Fibroblast of lung (primary cell): ENCODE results near the gene CCDC197. TPM values are rescaled to one million over a fixed set of nuclear protein-coding genes. Genes with fewer than 3 reads are reported as not detected.

Source experiments
- DNase-seq, 2 donors: peaks; one replicate each; pipeline versions ENCODE4 v3.0.0 to v3.0.0-alpha.2; 2010; ENCODE audit warnings: low read depth in 2 of 2
- H2AFZ ChIP-seq: 2 replicates; pipeline ENCODE4 v1.5.1; 2012; ENCODE audit warnings: low read length, control low read depth, inconsistent platforms
- H3K27ac ChIP-seq: 2 replicates; pipeline ENCODE4 v1.5.1; 2011; ENCODE audit warnings: low read length, control low read depth; ENCODE audit not compliant: insufficient read depth
- H3K27me3 ChIP-seq: 2 replicates; pipeline ENCODE4 v1.5.1; 2011; ENCODE audit warnings: mild to moderate bottlenecking, low read length; ENCODE audit not compliant: control insufficient read depth, insufficient read depth
- H3K36me3 ChIP-seq: 2 replicates; pipeline ENCODE4 v1.5.1; 2011; ENCODE audit warnings: low read length; ENCODE audit not compliant: control insufficient read depth, insufficient read depth
- H3K4me1 ChIP-seq: 2 replicates; pipeline ENCODE4 v1.5.1; 2011; ENCODE audit warnings: low read length; ENCODE audit not compliant: control insufficient read depth, insufficient read depth; ENCODE audit errors: extremely low read depth
- H3K4me2 ChIP-seq: 2 replicates; pipeline ENCODE4 v1.5.1; 2011; ENCODE audit warnings: low read length, control low read depth; ENCODE audit not compliant: insufficient read depth; ENCODE audit errors: extremely low read depth
- H3K4me3 ChIP-seq, 4 experiments: fragments of 200-600 bp in 1 of 4; sonication (generic) in 1 of 4; replicated peaks in 1 of 4; 2 replicates each; pipeline ENCODE4 v1.5.1; 2011 to 2016; ENCODE audit warnings: low read length in 4 of 4, low read depth in 3 of 4, mild to moderate bottlenecking in 3 of 4, control low read depth in 2 of 4, inconsistent platforms in 1 of 4, mixed read lengths in 1 of 4; ENCODE audit not compliant: insufficient read depth in 1 of 4; ENCODE audit errors: control extremely low read depth in 1 of 4
- H3K79me2 ChIP-seq: 2 replicates; pipeline ENCODE4 v1.5.1; 2012; ENCODE audit warnings: mild to moderate bottlenecking, low read length, inconsistent platforms; ENCODE audit not compliant: control insufficient read depth, insufficient read depth
- H3K9ac ChIP-seq: 2 replicates; pipeline ENCODE4 v1.5.1; 2011; ENCODE audit warnings: mild to moderate bottlenecking, low read length, control low read depth; ENCODE audit not compliant: insufficient read depth
- H3K9me3 ChIP-seq: 2 replicates; pipeline ENCODE4 v1.5.1; 2012; ENCODE audit warnings: low read depth, low read length; ENCODE audit not compliant: control insufficient read depth, insufficient read depth
- H4K20me1 ChIP-seq: 2 replicates; pipeline ENCODE4 v1.5.1; 2011; ENCODE audit warnings: low read length; ENCODE audit not compliant: control insufficient read depth, insufficient read depth; ENCODE audit errors: extremely low read depth
- EZH2 ChIP-seq: IDR thresholded peaks from 2 replicates; pipeline ENCODE4 v1.5.1; 2012; ENCODE audit warnings: low read length, control low read depth, mild to moderate bottlenecking; ENCODE audit errors: missing control alignments
- polyA plus RNA-seq, 2 donors: library from polyadenylated mRNA; depleted of rRNA in 1 of 2; stranded (reverse) in 1 of 2; unstranded in 1 of 2; fragments of >200 nt; gene quantifications; 2 replicates each; pipeline ENCODE4 v1.2.1, GENCODE V29; 2011 to 2012; ENCODE audit warnings: missing spikeins in 1 of 2
- total RNA-seq: library from RNA; depleted of rRNA; stranded (reverse); fragments of >200 nt; gene quantifications from 2 replicates; pipeline ENCODE4 v1.2.1, GENCODE V29; 2014
- TF ChIP-seq, protein P1 (sequence below), 2 donors: IDR thresholded peaks in 1 of 2; conservative IDR thresholded peaks in 1 of 2; 1 replicate in 1 of 2; 2 replicates in 1 of 2; pipeline ENCODE4 v1.5.1; 2011 to 2012; ENCODE audit warnings: low read length in 2 of 2, control low read depth in 1 of 2, inconsistent platforms in 1 of 2, low read depth in 1 of 2, mild to moderate bottlenecking in 1 of 2

Gene CCDC197
- total and polyA plus RNA-seq, 2 donors (not counting 1 experiment from before 2014, with no cell fraction given): not detected

DNA sequence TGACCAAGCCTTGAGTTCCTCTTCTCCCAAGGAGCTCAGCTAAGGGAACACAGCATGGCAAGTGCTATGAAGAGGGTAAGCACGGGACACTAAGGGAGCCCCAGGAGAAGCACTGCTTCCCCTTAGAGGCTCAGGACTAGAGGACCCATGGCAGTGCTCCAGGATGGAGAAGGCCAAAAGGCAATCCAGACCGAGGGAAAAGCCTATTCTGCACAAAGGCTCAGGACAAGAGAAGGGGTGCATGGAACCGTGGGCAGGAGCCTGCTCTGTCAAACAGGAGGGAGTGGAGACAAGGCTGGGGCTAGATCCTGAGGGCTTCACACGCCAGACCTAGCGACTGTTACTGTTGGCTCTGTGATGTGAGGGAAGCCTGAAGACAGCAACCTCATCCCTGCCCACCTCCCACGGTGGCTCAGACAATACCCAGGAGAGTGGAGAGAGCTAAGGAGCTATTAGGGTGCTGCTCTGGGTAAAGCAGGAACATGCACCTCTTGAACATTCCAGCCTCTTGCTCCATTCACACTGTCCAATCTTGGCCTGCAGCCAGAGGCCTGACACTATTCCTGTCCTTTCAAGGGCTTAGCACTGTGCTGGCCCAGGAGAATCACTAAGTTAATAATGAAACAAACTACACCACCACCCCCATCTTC lies 53.3 kb downstream of the CCDC197 start:
- Histone ChIP-seq H3K4me3 (no peak overlapping the region), H4K20me1 (no peaks in the 10 kb centered on the region), H3K27me3 (no peaks in the 10 kb centered on the region), H3K27ac (no peak overlapping the region), H3K9me3 (no peaks in the 10 kb centered on the region), H3K4me1 (no peaks in the 10 kb centered on the region), H3K79me2 (no peaks in the 10 kb centered on the region), H3K4me2 (no peak overlapping the region), H3K9ac (no peak overlapping the region), H3K36me3 (peaks cover 33% of the 10 kb centered on the region), H2AFZ (no peak overlapping the region)
- DNase-seq: no peak
- TF ChIP-seq, protein P1, sequence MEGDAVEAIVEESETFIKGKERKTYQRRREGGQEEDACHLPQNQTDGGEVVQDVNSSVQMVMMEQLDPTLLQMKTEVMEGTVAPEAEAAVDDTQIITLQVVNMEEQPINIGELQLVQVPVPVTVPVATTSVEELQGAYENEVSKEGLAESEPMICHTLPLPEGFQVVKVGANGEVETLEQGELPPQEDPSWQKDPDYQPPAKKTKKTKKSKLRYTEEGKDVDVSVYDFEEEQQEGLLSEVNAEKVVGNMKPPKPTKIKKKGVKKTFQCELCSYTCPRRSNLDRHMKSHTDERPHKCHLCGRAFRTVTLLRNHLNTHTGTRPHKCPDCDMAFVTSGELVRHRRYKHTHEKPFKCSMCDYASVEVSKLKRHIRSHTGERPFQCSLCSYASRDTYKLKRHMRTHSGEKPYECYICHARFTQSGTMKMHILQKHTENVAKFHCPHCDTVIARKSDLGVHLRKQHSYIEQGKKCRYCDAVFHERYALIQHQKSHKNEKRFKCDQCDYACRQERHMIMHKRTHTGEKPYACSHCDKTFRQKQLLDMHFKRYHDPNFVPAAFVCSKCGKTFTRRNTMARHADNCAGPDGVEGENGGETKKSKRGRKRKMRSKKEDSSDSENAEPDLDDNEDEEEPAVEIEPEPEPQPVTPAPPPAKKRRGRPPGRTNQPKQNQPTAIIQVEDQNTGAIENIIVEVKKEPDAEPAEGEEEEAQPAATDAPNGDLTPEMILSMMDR (conservative IDR thresholded peaks at IDR 0.05 in 1 of 2, IDR thresholded peaks at IDR 0.05 in 1 of 2; ENCODE audit: low read depth in 1 of 2, low read length in 2 of 2): no peak
- TF ChIP-seq EZH2: no peak

GRCh38 chr14:94051115-94051514 lies 54.0 kb downstream of the CCDC197 start:
- H3K9me3 ChIP-seq: no peaks in the 10 kb centered on the region
- peak; percentile 49 to 63 for DNase-seq
- peaks cover 31% of the 10 kb centered on the region for H3K36me3 ChIP-seq
- no peaks in the 10 kb centered on the region for H3K4me1 ChIP-seq
- no peaks in the 10 kb centered on the region for H3K27me3 ChIP-seq
- no peak overlapping the region for H3K9ac ChIP-seq
- no peak overlapping the region for H3K4me3 ChIP-seq
- TF ChIP-seq EZH2: no peak
- TF ChIP-seq, protein P1 (conservative IDR thresholded peaks at IDR 0.05 in 1 of 2, IDR thresholded peaks at IDR 0.05 in 1 of 2; ENCODE audit: low read depth in 1 of 2, low read length in 2 of 2): peak; percentile 34 to 51
- H4K20me1 ChIP-seq: no peaks in the 10 kb centered on the region
- H3K4me2 ChIP-seq: no peak overlapping the region
- H3K79me2 ChIP-seq: no peaks in the 10 kb centered on the region
- no peak overlapping the region for H2AFZ ChIP-seq
- no peak overlapping the region for H3K27ac ChIP-seq

- no peaks in the 10 kb centered on the region for H4K20me1 ChIP-seq
- H3K4me2 ChIP-seq: no peak overlapping the region
- no peak overlapping the region for H2AFZ ChIP-seq
- no peaks in the 10 kb centered on the region for H3K79me2 ChIP-seq
- H3K9me3 ChIP-seq: no peaks in the 10 kb centered on the region
- no peaks in the 10 kb centered on the region for H3K27me3 ChIP-seq
- H3K9ac ChIP-seq: no peak overlapping the region
- no peak overlapping the region for H3K4me3 ChIP-seq
- TF ChIP-seq, protein P1 (conservative IDR thresholded peaks at IDR 0.05 in 1 of 2, IDR thresholded peaks at IDR 0.05 in 1 of 2; ENCODE audit: low read depth in 1 of 2, low read length in 2 of 2): no peak
- TF ChIP-seq EZH2: no peak
- peaks cover 29% of the 10 kb centered on the region for H3K36me3 ChIP-seq
- H3K27ac ChIP-seq: no peak overlapping the region
- H3K4me1 ChIP-seq: no peaks in the 10 kb centered on the region
- no peak for DNase-seq
Measured at GRCh38 chr14:94051779-94052178, 54.7 kb downstream of the CCDC197 start.
